NCI-H1105 treated with DMSO at 0.1 percent for 48 hours (cell line): Measurements from ENCODE around the gene MYO1C.

Experiments used
- DNase-seq: peaks from one replicate; lab custom pipeline; 2025; lab: John Stamatoyannopoulos, UW

MYO1C gene

DNA sequence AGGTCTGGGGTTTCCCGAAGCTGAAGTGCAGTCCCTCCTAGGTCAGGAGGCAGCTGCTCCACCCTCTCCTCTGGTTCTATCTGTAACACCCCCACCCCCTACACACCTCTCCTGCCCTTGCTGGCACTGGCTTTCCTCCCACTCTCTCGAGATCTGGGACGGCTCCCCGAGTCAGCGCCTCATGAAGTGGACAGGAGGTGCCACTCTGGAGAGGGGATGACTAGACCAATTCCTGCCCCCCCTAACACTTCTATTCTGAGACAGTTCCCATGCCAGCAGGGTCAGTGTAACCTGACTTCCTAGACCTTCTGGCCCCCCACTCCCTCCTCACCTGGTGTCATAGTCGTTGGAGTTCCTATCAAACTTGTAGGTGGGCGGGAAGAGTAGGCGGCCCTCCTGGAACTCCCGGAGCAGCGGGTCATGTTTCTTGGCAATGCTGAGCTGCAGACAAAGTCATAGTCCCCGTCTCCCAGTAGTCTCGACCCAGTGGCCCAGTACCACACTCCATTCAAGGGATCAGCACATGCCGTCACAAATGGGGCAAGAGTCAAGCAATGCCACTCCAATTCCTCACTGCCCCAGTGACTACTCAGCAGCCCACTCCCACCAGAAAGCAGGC lies 14.3 kb upstream of the MYO1C start:
- no peak for DNase-seq

- no peak for DNase-seq
These were observed 13.1 kb upstream of the MYO1C start for GRCh38 chr17:1505586-1505985.

DNA sequence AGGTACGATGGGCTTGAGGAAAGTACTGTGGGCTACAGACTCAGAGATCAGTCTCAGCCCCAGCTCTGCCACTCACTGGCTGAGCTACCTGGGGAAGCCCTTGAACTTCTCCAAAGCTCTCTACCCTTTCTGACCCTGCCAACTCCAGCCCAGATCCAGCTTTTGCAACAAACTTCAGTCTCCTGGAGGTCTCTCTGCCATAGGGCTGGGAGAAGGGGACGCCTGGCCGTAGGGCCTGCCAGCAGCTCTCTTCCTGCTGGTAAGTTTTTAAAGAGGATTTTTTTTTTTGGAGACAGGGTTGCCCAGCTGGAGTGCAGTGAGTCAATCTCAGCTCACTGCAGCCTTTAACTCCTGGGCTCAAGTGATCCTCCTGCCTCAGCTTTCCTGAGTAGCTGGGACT lies 12.4 kb upstream of the MYO1C start:
- no peak for DNase-seq

DNA sequence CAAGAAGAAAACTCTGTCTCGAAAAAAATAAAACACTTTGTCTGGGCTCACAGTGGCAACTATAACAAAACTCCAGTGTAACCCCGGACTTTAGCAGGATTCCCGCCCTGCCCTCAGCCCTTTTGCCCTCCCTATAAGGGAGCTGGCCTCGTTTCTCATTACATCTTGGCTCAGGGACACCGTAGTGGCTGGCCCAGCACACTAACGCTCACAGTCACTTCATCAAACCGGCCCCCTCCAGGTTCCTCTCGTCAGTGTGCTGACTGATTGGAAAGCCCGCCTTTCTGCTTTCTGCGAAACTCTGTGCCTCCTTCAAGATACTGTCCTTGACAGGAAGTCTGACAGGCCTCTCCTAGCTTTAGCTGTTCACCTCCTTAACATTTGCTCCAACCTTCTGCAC lies 11.2 kb upstream of the MYO1C start:
- DNase-seq, result no peak

DNA sequence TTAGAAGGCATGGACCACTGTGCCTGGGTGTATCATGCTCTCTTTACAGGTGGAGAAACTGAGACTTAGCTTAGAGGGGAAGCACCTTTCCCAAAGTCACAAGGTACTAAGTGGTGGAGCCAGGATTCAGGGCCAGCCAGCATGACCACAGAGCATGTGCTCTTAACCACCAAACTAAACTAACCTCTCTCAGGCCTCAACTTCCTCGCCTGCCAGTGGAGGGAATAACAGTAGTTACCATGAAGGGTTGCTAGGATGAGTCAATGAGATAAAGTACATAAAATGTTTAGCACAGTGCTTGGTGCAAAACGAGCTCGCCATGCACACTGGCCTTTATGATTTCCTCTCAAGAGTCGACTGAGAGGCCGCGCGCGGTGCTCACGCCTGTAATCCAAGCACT lies 6.4 kb upstream of the MYO1C start:
- DNase-seq, result no peak

DNA sequence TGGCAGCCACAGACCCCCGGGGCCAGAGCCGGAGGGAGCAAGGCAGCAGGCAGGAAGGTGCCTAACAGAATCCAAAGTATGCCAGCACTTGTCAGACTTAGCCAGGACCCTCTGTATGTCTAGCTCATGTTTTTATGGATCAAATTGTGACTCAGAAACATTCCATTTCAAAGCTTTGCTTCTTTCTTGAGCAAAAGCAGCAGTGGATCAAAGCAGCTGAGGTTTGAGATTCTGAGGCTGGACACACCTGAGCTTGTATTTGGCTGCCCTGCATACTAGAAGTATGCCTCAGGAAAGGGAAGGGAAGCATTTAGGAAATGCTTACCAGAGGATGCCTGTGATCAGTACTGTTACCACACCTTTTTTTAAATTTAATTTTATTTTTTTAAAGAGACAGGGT lies 5.7 kb upstream of the MYO1C start:
- DNase-seq, result no peak

DNA sequence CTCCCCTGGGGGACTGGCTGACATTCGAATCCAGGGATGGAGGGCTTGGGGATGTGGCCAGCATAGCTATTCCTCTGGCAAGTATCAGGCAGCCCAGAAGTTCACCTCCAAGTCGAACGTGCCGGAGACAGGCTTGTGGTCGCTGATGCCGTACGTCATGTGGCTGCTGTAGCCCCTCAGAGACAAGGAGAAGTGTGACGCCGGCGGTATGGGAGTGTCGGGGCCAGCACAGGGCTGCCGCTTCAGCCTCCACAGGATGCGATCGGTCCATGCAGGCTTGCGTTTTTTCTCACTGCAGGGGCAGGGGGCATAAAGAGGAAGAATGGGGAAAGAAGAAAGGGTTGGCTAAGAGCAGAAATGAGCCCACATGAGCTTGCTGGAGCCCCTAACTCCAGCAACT lies 5.3 kb upstream of the MYO1C start:
- no peak for DNase-seq

DNA sequence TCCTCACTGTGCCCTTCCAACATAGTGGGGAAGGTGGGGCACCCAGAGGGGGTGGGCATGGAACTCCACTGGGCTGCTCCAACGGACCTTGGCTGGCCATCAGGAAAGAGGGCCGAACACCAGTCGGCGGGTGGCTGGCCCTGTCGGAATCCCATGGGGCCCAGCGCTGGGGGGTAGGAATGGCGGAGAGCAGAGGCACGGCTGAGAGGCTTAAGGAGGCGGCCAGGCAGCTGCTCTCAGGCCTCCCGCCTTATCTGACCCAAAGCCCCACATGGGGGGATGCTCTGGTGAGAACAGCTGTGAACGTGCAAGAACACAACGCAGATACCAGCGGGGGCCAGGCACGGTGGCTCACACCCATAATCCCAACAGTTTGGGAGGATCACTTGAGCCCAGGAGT lies 4.4 kb upstream of the MYO1C start:
- no peak for DNase-seq

GRCh38 chr17:1495265-1495989 lies 2.9 kb upstream of the MYO1C start:
- no peak for DNase-seq

DNA sequence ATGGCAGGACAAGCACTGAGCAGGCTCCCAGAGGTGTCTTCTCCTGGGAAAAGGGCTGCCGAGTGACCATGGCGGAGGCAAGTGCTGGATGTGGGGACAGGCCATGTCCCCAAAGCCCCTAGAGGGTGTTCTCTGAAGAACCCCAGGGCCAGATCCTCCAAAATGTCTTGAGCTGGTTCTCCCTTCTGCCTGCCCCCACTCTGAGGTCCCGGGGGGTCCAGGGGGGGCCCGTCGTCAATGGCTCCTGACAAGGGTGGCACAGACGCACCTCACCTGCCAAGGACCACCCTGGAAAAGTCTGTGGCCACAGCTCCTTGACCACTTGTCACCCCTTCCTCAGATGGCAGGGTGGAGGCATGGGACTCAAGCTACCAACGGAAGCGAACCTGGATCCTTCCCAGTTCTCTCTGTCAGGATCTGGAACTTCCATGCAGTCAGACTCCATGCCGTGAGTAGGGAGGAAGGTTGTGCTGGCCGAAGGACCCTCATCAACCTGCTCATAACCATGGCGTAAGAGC lies 2.3 kb upstream of the MYO1C start:
- no peak for DNase-seq

GRCh38 chr17:1494203-1494602 lies 1.7 kb upstream of the MYO1C start:
- DNase-seq, result no peak

DNA sequence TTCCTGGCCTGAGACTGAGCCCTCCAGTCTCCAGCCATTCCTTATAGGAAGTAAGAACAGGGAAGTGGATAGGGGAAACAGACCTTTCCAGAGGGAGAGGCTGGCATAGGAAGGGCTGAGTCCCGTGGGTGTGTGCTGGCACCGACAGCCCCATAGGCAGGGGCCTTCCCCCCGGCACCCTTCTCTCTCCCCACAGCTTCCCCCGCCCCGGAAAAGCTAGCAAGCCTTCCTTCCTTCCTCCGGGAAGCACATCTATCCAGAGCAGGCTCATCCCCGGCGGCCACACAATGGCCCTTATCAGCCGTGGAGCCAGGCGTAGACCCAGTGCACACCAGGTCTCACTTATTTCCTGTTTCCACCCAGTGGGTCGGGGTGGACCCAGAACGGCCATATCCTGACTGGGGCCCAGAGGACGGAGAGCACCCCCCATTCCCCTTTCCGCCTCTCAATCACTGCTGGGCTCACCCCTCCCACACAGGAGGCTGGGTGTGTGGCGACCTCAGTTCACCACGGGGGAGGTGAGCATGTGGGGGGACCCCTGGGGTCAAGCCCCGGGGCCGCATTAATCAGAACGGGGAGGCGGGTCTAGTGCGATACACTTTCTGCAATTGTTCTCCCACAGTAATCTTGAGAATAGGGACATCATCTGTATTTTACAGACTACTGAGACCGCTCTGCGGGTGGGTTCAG lies 950 bp upstream of the MYO1C start:
- no peak for DNase-seq

- no peak for DNase-seq
These were observed 840 bp downstream of the MYO1C start for GRCh38 chr17:1491443-1492248.

- DNase-seq, result peak; percentile 12
These were observed 1.6 kb downstream of the MYO1C start for GRCh38 chr17:1490643-1491442.

GRCh38 chr17:1488826-1489270 lies 3.6 kb downstream of the MYO1C start:
- no peak for DNase-seq

GRCh38 chr17:1487939-1488825 lies 4.3 kb downstream of the MYO1C start:
- DNase-seq, result peak; percentile 10

GRCh38 chr17:1486802-1487695 lies 5.4 kb downstream of the MYO1C start:
- no peak for DNase-seq

DNA sequence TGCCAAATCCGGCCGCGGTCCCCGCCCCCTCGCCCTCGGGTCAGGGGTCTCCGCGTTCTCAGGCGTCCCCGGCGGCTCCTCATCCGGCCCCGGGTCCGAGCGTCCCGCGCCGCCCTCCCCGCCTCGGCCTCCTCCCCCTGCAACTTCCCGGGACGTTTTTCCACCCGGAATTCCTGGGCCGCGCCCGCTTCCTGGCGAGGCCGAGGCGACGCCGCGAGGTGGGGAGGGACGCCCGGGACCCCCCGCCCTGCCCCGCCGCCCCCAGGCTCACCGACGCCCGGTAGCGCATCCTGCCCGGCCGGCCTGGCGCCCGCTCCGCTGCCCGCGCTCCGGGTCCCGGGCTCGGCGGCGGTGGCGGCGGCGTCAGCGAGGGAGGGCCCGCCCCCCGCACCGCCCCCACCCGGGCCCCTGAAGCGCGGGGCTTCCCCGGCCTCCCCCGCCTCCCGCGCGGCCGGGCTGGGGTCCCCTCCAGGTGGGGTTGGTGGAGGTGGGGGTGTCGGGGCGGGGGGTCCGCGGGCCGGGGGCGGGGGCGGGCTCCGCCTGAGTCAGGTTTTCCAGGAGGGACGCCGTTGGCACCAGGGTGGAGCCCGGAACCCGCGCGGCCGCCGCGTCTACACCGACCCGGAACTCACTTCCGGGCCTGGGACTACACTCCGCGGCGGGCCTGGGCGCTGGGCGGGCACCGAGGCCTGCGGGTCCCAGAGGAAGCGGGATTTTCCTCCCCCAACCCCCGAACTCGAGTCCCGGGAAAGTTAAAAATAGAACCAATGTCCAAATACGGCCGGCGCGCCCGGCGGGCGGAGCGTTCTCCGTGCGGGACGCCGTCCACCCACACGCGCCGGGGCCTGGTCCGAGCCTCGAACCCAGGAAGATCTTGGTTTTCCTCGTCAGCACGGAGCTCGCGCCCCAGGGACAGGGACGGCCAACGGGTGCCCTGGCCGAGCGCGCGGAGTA lies 6.8 kb downstream of the MYO1C start:
- no peak for DNase-seq
